Dedifferentiated amniotic fluid mesenchymal stem cell (primary cell): ENCODE data around the gene UTP14C.
A peak's percentile ranks its signal among the peaks of the same experiment; 100 is the strongest.
"Not testable (repeated sequence)": the region's sequence is repeated elsewhere in the genome, so short reads cannot be mapped to it uniquely, and the experiment has no call there.

Source experiments
- DNase-seq: peaks from one replicate; pipeline ENCODE4 v3.0.0-alpha.2; 2016; ENCODE audit errors: extremely low spot score

The UTP14C gene

DNA sequence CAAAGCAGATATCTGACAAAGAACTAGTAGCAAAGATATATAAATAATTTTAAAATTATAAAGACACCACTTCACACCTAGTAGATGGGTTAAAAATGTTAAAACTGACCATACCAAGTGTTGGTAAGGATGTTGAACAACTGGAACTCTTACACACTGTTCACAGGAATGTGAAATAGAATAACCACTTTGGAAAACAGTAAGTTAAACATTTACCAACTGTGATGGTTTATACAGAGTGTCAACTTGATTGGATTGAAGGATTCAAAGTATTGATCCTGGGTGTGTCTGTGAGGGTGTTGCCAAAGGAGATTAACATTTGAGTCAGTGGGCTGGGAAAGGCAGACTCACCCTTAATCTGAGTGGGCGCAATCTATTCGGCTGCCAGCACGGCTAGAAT, 19.2 kb downstream of the UTP14C start:
- DNase-seq: no peak

DNA sequence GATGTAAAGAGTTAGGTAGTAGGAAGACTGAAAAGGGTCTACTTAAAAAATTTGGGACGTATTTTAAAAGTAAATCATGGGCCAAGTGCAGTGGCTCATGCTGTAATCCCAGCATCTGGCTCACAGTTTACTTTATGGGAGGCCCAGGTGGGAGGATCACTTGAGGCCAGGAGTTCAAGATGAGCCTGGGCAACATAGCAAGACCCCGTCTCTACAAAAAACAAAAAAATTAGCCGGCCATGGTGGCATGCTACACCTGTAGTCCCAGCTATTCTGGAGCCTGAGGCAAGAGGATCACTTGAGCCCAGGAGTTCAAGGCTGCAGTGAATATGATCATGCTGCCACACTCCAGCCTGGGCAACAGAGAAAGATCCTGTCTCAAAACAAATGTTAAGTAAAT, 23.0 kb downstream of the UTP14C start:
- no peak for DNase-seq

DNA sequence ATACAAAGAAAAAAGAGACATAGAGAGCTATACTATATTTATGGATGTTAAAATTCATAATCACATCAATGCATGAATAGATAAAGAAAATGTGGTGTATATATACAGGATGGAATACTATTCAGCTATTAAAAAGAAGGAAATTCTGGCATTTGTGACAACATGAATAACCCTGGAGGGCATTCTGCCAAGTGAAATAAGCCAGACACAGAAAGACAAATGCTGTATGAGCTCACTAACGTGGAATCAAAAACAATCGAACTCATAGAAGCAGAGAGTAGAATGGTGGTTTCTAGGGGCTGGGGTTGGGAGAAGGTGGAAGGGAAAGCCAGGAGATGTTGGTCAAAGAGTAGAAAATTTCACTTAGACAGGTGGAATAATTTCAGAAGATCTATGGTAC, 24.0 kb downstream of the UTP14C start:
- DNase-seq: no peak

DNA sequence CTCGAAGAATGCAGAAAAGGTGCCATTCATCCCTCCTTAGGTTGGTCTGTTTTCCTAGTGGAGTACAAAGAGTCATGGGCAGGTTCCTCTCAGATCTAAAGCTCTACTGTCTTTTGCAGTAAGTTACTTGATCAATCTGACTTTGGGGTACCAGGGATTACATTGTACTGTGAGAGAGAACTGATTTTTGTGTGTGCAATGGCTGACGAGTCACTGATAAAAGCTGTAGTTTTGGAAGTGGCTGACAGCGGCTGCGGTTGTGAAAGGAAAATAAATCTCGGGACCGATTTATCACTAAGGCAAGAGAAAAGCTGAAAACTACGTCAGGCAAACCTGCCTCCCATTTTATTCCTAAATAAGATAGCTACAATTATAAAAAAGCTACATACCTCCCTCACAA, 26.9 kb downstream of the UTP14C start:
- no peak for DNase-seq

DNA sequence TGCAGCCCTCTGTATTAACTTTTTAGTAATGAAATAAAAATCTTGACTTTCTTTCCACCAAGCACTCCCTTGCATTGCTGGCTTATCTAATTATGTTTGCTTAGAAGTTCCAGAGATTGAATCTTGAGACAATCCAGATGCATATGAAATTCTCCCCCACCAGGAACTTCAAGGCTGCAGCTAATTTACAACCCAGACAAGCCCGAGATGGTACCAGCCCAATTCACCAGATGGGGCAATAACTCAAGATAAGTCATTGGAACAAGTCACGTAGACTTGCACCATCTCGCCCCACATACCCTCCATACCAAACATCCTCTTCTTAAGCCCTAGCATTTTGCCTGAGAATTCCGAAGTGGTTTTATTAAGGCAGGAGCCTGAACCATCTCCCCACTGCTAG, 29.0 kb downstream of the UTP14C start:
- peak; percentile 22 for DNase-seq

DNA sequence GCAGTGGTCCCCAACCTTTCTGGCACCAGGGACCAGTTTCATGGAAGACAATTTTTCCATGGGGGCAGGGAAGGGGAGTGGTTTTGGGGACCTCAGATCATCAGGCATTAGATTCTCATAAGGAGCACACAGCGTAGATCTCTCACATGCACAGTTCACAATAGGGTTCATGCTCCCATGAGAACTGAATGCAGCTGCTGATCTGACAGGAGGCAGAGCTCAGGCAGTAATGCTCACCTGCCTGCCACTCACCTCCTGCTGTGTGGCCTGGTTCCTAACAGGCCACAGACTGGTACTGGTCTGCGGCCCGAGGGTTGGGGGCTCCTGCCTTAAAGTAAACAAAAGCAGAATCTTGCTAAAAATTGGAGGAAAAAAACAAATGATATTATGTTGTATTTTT, 36.6 kb downstream of the UTP14C start:
- not testable (repeated sequence) for DNase-seq

DNA sequence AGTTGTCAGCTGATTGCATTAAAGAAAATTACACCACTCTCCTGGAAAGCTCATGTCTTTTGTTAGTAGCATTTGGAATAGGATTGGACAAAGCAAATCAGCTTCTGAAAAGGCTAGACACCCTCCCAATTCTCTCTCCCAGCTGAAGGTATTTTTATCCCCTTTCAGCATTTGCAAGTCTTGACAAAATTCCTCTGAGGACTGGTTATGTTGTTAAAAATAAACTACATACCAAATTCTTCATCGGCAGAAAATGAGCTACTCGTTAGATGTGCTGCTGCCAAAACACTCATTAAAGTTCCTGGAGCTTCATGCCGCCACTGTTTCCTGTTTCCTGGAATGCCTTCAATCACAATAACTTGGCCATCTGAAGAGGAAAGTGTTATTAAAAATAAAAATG, 37.1 kb downstream of the UTP14C start:
- peak; percentile 15 for DNase-seq

DNA sequence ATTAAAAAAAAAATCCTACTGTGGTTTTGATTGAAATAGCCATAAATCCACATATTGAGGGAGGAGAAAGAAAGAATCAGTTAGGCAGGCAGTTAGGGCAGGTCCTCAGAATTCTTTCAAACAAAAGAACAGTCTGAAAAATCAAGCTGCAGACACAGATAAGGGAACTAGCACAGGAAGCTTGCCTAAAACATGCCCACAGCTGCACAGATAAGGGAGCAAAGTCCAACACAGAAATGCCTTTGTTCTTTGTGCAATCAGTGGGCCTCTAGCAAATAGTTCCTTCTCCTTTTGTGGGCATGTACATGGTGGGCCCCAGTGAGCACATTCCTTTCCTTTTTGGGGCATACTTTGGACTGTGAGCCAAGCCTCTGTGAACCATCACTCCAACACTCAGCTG, 42.7 kb downstream of the UTP14C start:
- no peak for DNase-seq

DNA sequence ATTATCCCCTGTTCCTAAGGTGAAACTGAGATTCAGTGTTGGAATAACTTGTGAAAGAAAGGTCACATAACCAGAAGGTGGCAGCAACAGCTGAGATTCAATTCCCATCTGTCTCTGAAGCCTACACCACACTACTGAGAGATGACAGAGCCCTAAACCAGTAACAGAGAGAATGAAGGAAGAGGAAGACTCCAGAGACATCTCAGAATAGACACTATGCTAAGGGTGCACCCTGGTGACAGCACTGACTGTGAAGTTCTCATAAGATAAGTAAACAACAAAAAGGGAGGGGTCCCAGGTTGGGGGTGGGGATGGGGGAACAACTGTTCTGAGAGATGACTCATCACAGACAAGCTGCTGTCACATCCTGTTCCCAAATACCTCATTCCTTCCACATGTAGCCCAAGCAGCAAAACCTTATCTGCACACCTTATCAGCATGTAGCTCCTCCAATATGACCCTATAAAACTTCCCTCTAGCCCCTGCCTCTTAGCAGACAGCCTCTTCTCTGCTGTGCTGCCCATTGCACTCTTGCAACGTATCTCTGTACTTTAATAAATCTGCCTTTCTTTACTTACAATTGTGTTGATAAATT, 46.5 kb downstream of the UTP14C start:
- no peak for DNase-seq
